HG02885 (cell line): Measurements from ENCODE around the gene IL18R1.

ENCODE experiments used
- ATAC-seq: cut with Tn5 transposase; IDR thresholded peaks from one replicate; pipeline ENCODE4 v1.9.1; 2021; ENCODE audit warnings: mild to moderate bottlenecking; ENCODE audit not compliant: unreplicated experiment, poor library complexity

IL18R1 gene

GRCh38 chr2:102386867-102387541 lies 31.4 kb downstream of the IL18R1 start:
- ATAC-seq = peak; percentile 69

GRCh38 chr2:102387763-102388546 lies 32.4 kb downstream of the IL18R1 start:
- peak; percentile 56 for ATAC-seq

- no peak for ATAC-seq
Observed at GRCh38 chr2:102391565-102391964, 36.0 kb downstream of the IL18R1 start.

- ATAC-seq = no peak
Observed at GRCh38 chr2:102392096-102392495, 36.5 kb downstream of the IL18R1 start.

GRCh38 chr2:102392942-102393341 lies 37.3 kb downstream of the IL18R1 start:
- no peak for ATAC-seq

- no peak for ATAC-seq
Observed at GRCh38 chr2:102396012-102396411, 40.4 kb downstream of the IL18R1 start.

- ATAC-seq = no peak
Observed at GRCh38 chr2:102397209-102397608, 41.6 kb downstream of the IL18R1 start.

- no peak for ATAC-seq
Observed at GRCh38 chr2:102399499-102400141, 44.0 kb downstream of the IL18R1 start.

GRCh38 chr2:102401456-102401855 lies 45.9 kb downstream of the IL18R1 start:
- no peak for ATAC-seq

- no peak for ATAC-seq
Observed at GRCh38 chr2:102401865-102402264, 46.3 kb downstream of the IL18R1 start.

GRCh38 chr2:102410952-102411351 lies 55.4 kb downstream of the IL18R1 start:
- no peak for ATAC-seq

GRCh38 chr2:102412199-102412598 lies 56.6 kb downstream of the IL18R1 start:
- ATAC-seq = no peak

GRCh38 chr2:102417946-102418345 lies 62.4 kb downstream of the IL18R1 start:
- peak; percentile 49 for ATAC-seq

- ATAC-seq = peak; percentile 85
Observed at GRCh38 chr2:102418421-102418961, 62.9 kb downstream of the IL18R1 start.

- no peak for ATAC-seq
Observed at GRCh38 chr2:102420290-102420689, 64.7 kb downstream of the IL18R1 start.

GRCh38 chr2:102421890-102422759 lies 66.5 kb downstream of the IL18R1 start:
- no peak for ATAC-seq

- no peak for ATAC-seq
Observed at GRCh38 chr2:102422910-102423309, 67.3 kb downstream of the IL18R1 start, which contains the start of gene IL18RAP. Gene IL18RAP, plus strand, starts transcription at chr2:102423160. Its CDS starts 118 bp downstream, at chr2:102423278.

GRCh38 chr2:102423368-102423767 lies 67.8 kb downstream of the IL18R1 start:
- ATAC-seq = no peak

GRCh38 chr2:102424754-102425153 lies 69.2 kb downstream of the IL18R1 start:
- peak; percentile 96 for ATAC-seq
